Testis (tissue), 3 donors: ENCODE measurements around the gene FBP1. TPM values are rescaled to one million over a fixed set of nuclear protein-coding genes. Genes with fewer than 3 reads are reported as not detected.

ENCODE experiments used
- DNase-seq: peaks from one replicate; pipeline ENCODE4 v3.0.0-alpha.2; 2019
- H3K27ac ChIP-seq, 2 donors: fragments of 200-600 bp; sonication (generic); one replicate each; pipeline ENCODE4 v1.5.1; 2019
- H3K27me3 ChIP-seq: fragments of 200-600 bp; sonication (generic); one replicate; pipeline ENCODE4 v1.5.1; 2019
- H3K36me3 ChIP-seq: fragments of 200-600 bp; sonication (generic); one replicate; pipeline ENCODE4 v1.5.1; 2017; ENCODE audit warnings: low read depth; ENCODE audit errors: missing control alignments
- H3K4me1 ChIP-seq: fragments of 200-600 bp; sonication (generic); one replicate; pipeline ENCODE4 v1.5.1; 2019
- H3K4me3 ChIP-seq, 2 donors: fragments of 200-600 bp; sonication (generic); one replicate each; pipeline ENCODE4 v1.5.1; 2017 to 2019
- H3K9me3 ChIP-seq: fragments of 200-600 bp; sonication (generic); one replicate; pipeline ENCODE4 v1.5.1; 2017
- CTCF ChIP-seq, 3 experiments: fragments of 450-650 bp in 2 of 3; fragments of 200-600 bp in 1 of 3; sonication (generic) in 1 of 3; IDR thresholded peaks; one replicate each; pipeline ENCODE4 v1.5.1; 2016 to 2019; ENCODE audit warnings: antibody characterized with exemption in 3 of 3, mild to moderate bottlenecking in 2 of 3, moderate library complexity in 1 of 3
- POLR2A ChIP-seq: fragments of 450-650 bp; IDR thresholded peaks from one replicate; pipeline ENCODE4 v1.6.1; 2017; ENCODE audit warnings: antibody characterized with exemption, mild to moderate bottlenecking, moderate library complexity
- WGBS, 2 donors: methylation state at CpG; one replicate each; pipeline ENCODE4 v1.1.5; 2018; 5-methylcytosine and 5-hydroxymethylcytosine counted together
- intact Hi-C: fragments of 100-400 bp; cut with DNase I; formaldehyde crosslinking; loops from one replicate; pipeline ENCODE4 v1.15.1; 2023; ENCODE audit warnings: low total_unique reads
- polyA plus RNA-seq: library from polyadenylated mRNA; stranded (reverse); fragments of 350-450 nt; fragmentation: Illumina TruSeq; extraction: RNeasy Lipid Tissue Mini Kit (QIAGEN cat#74804); gene quantifications from one replicate; pipeline ENCODE4 v1.2.3, GENCODE V29; 2014; ENCODE audit warnings: low read depth, low replicate concordance; ENCODE audit not compliant: insufficient read depth
- total RNA-seq, 2 donors: library from RNA; depleted of rRNA; stranded (reverse); fragments of >200 nt; gene quantifications; one replicate each; pipeline ENCODE4 v1.2.3, GENCODE V29; 2016

The FBP1 gene
- total and polyA plus RNA-seq, 3 donors from 2014 or later: 3.8 to 16.2 (median 4.1) TPM

GRCh38 chr9:94680621-94681020 is 41.3 kb upstream of the FBP1 start:
- intact Hi-C loops: no loop called here
- Histone ChIP-seq H3K36me3 (no peaks in the 10 kb centered on the region), H3K4me3 (no peak overlapping the region), H3K27me3 (no peaks in the 10 kb centered on the region), H3K27ac (no peak overlapping the region), H3K9me3 (no peaks in the 10 kb centered on the region), H3K4me1 (peaks cover 5% of the 10 kb centered on the region)
- WGBS, 2 donors: 82 to 95% methylated on average over 2 of the region's 2 CpGs
- TF ChIP-seq CTCF (IDR thresholded peaks at IDR 0.05): no peak
- TF ChIP-seq POLR2A: no peak
- no peak for DNase-seq

DNA sequence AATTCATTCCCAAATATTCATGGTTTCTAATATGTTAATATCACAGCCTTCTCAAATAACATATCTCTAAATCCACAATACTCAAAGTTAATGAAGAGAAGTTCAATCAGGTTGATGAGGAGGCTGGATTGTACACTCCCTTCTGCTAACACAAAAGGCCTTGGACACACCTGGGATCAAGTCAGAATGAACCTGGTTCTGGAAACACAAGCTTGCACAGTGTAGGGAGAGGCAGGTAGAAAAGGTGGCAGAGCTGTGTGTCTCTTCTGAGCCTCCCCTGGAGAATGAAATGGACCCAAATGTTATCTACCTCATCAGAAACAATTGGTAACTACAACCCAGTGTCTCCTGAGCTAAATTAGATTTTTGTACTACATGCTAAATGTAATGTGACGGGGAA is 40.7 kb upstream of the FBP1 start:
- Histone ChIP-seq H3K36me3 (no peaks in the 10 kb centered on the region), H3K27ac (no peak overlapping the region), H3K9me3 (no peaks in the 10 kb centered on the region), H3K4me3 (no peak overlapping the region), H3K4me1 (peaks cover 5% of the 10 kb centered on the region), H3K27me3 (no peaks in the 10 kb centered on the region)
- intact Hi-C loops: no loop called here
- WGBS, 2 donors: 88% methylated on average over 1 of the region's 1 CpG
- TF ChIP-seq CTCF (IDR thresholded peaks at IDR 0.05) (no peak), POLR2A (no peak)
- DNase-seq: no peak

- H3K4me1 ChIP-seq: peaks cover 5% of the 10 kb centered on the region
- no peak overlapping the region for H3K4me3 ChIP-seq
- no peak for DNase-seq
- H3K27ac ChIP-seq: no peak overlapping the region
- TF ChIP-seq POLR2A: no peak
- no peak for TF ChIP-seq CTCF (IDR thresholded peaks at IDR 0.05)
- intact Hi-C loops: loop anchor here (5.0 kb wide), 1 partner anchor 448 kb away; no protein-coding TSS in a partner anchor
- no peaks in the 10 kb centered on the region for H3K36me3 ChIP-seq
- no peaks in the 10 kb centered on the region for H3K9me3 ChIP-seq
- no peaks in the 10 kb centered on the region for H3K27me3 ChIP-seq
- WGBS, 2 donors: 92 to 93% methylated on average over 8 of the region's 8 CpGs
These were observed 40.3 kb upstream of the FBP1 start for GRCh38 chr9:94679587-94679986.

DNA sequence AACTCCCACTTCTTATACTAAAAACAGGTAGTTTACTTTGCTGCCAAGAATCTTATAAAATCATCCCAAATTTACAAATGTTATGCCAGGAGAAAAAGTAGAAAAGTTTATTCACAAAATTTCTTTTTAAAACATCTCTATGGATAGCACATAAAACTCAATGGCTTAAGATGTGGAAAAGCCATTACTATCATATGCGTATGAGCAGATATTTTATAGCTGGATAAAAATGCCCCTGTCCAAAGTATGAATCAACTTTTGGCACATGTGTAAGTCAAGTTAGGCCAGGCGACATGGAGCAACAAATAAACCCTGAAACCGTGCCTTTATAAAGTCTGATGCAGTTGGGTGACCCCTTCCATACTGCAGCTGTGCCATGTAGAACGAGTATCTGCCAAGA is 38.6 kb upstream of the FBP1 start:
- Histone ChIP-seq H3K4me1 (peaks cover 5% of the 10 kb centered on the region), H3K27me3 (no peaks in the 10 kb centered on the region), H3K36me3 (no peaks in the 10 kb centered on the region), H3K4me3 (no peak overlapping the region), H3K27ac (no peak overlapping the region), H3K9me3 (no peaks in the 10 kb centered on the region)
- WGBS, 2 donors: 88 to 96% methylated on average over 4 of the region's 4 CpGs
- TF ChIP-seq POLR2A: no peak
- no peak for TF ChIP-seq CTCF (IDR thresholded peaks at IDR 0.05)
- DNase-seq: no peak
- intact Hi-C loops: loop anchor here (5.0 kb wide), 1 partner anchor 449 kb away; no protein-coding TSS in a partner anchor

DNA sequence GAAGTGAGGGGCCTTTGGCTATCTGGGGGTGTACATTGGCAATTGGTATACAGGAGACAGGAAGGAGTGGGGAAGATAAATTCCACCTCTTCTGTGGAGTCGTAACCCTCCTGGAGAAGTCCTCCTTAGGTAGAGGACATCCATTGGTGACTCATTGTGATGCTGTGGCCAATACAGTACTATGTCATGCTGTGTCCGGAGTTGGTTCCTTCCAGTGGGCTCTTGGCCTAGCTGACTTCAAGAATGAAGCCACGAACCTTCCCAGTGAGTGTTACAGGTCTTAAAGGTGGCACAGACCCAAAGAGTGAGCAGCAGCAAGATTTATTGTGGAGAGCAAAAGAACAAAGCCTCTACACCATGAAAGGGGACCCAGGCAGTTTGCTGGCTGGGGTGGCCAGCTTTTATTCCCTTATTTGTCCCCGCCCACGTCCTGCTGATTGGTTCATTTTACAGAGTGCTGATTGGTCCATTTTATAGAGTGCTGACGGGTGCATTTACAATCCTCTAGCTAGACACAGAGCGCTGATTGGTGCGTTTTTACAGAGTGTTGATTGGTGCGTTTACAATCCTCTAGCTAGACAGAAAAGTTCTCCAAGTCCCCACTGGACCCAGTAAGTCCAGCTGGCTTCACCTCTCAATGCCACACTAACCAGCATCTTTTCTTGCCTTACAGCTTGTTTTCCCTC is 37.3 kb upstream of the FBP1 start:
- Histone ChIP-seq H3K4me1 (peaks cover 5% of the 10 kb centered on the region), H3K9me3 (no peaks in the 10 kb centered on the region), H3K4me3 (no peak overlapping the region), H3K27ac (no peak overlapping the region), H3K36me3 (no peaks in the 10 kb centered on the region), H3K27me3 (no peaks in the 10 kb centered on the region)
- 95 to 98% methylated on average over 9 of the region's 9 CpGs for WGBS, 2 donors
- no peak for DNase-seq
- TF ChIP-seq CTCF (IDR thresholded peaks at IDR 0.05) (no peak), POLR2A (no peak)
- intact Hi-C loops: loop anchor here (5.0 kb wide), 1 partner anchor 451 kb away; no protein-coding TSS in a partner anchor
